Measurements from ENCODE around the gene LAMTOR5.
"Not testable (repeated sequence)": the region's sequence is repeated elsewhere in the genome, so short reads cannot be mapped to it uniquely, and the experiment has no call there.

Gene LAMTOR5

DNA sequence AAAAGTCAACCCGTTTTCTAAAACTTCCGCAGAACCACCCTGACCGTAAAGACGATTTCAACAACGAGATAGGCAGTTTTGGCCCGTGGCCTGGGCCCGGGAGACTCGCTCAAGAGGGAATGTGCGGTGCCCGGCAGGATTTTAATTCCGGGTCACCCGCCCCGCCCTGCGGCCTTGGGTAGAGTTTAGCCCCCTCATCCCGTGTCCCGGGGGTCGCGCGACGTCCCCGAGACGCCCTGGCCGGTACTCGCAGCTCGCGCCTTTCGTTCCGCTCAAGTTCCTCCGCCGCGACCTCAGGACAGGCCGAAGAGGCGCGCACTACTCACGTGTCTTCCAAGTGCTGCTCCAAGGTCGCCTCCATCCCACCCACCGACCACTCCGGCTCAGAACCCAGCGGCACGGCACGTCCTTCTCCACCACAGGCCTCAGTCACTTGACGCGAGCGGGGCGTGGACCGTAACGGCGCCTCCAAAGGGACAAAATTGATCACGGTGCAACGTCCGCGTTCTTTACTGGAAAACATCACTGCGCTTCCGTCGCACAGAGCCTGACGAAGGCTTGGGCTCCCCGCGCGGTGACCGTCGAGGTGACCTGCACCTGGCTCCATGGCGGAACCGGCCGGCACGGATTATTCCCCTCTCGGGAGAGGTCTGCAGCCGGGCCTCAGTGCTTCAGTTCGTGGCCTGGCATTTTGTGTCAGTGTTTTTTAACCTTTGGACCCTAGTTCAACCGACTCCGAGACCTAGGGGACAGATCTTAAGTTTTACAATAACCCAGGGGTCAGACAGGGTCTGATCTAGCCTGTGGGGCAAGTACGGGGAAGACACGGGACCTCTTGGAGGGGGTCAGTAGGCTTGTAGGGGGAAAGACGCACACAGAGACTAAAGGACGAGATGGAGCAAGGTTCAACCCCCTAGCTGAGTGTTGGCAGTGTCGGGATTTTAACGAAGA is at the start of gene LAMTOR5:
LAMTOR5 (minus strand) TSS at position 435 of the 951 bp plus-strand sequence; CDS start at position 361, 74 bp downstream.
- peak; percentile 78 for DNase-seq (ENCODE audit: low read depth, low spot score)

DNA sequence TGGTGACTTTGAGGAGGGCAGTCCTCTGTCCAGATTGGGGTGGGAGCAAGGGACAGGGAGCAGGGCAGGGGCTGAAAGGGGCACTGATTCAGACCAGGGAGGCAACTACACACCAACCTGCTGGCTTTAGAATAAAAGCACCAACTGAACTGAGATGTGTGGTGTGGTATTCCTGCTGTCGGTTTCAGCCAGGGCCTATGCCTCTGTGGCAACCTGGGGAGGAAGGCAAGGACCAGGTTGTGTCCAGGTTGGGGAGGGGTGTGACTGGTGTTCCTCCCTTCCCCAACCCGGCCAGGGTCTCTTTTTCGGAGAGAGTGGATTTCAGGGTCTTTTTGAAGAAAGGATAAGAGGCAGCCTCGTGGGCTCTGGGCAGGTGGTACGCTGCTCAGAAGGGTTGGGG is 49.7 kb upstream of the LAMTOR5 start:
- DNase-seq (ENCODE audit: low read depth, low spot score) = no peak

DNA sequence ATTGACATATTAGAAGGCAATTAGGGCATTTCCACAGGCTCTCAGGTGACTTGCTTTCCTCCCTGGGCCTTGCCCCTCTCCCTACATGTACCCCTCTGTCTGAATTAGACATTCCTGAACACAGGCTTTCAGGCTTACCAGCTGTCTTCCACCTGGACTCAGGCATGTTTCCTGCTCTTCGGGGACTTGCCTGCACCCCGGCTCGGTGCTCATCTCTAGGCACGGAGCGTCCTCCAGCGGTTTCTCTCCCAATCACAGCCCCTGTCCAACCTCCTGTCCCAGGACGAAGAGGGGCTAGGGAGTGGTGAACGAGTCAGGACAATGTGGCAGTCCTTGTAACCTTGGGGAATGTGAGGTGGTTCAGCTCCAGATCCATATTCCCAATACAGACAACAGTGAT is 47.7 kb upstream of the LAMTOR5 start:
- DNase-seq (ENCODE audit: low read depth, low spot score) = no peak

DNA sequence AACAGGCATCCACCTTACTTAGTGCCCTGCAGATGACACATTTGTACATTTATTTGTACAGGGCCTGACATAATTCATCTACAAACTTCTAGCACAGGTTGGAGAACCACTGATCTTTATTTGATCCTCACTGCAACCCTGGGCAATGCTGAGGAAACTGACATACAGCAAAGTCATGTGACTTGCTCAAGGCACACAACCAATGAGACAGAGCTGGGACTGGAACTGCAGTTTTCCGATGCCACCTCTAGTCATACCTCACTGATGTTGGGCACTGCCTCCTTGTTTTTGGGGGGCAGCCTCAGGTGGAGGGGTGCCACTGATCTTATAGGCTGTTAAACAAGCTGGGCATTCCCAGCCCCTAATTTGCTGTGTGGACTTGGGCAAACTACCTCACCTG is 46.8 kb upstream of the LAMTOR5 start:
- no peak for DNase-seq (ENCODE audit: low read depth, low spot score)

DNA sequence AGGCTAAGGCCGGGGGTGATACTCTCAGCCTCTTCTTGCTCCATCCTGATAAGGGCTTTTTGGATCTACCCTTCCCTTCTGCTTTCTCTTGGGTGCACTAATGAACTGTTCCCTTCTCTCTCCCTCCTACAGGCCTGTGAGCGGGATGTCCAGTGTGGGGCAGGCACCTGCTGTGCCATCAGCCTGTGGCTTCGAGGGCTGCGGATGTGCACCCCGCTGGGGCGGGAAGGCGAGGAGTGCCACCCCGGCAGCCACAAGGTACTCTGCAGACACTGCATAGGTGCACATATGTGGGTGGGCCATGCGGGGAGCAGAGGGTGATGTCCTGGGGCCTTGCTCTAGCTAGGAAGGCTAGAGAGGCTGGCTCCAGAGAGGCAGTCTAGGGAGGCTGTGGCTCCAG is 46.3 kb upstream of the LAMTOR5 start:
- no peak for DNase-seq (ENCODE audit: low read depth, low spot score)

DNA sequence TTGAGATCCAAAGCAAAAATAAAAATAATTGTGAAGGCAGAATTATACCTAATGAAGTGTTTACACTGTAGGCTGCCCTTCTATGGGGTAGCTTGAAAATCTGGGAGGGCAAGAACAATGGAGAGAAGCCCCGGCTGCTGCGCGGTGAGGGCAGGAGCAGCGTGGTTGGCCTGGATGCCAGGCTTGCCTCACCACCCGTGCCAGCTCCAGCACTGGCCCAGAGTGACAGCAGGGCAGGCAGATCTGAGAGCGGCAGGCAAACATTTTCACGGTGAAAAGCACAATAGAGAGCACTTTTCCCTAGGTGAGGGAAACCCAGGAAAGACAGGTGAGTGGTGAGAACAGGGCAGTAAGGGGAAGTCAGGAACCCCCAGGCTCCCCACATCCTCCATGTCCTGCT is 44.8 kb upstream of the LAMTOR5 start:
- DNase-seq (ENCODE audit: low read depth, low spot score) = no peak

DNA sequence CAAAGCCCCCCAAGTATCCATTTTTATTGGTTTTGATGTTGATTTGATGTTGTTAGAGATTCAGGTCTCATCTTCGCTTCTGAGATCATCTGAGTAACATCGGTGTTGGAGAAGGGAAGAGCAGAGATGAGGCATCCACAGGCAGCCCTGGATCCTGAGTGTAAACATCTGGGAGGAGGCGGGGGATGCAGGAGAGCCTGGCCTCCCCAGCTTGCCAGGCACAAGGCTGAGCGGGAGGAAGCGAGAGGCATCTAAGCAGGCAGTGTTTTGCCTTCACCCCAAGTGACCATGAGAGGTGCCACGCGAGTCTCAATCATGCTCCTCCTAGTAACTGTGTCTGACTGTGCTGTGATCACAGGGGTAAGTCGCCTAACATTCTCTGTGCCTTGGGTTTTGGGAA is 43.4 kb upstream of the LAMTOR5 start, which contains the start of gene PROK1:
PROK1 (plus strand) TSS at position 221 of the 400 bp plus-strand sequence; CDS start at position 289, 68 bp downstream.
- DNase-seq (ENCODE audit: low read depth, low spot score) = no peak

DNA sequence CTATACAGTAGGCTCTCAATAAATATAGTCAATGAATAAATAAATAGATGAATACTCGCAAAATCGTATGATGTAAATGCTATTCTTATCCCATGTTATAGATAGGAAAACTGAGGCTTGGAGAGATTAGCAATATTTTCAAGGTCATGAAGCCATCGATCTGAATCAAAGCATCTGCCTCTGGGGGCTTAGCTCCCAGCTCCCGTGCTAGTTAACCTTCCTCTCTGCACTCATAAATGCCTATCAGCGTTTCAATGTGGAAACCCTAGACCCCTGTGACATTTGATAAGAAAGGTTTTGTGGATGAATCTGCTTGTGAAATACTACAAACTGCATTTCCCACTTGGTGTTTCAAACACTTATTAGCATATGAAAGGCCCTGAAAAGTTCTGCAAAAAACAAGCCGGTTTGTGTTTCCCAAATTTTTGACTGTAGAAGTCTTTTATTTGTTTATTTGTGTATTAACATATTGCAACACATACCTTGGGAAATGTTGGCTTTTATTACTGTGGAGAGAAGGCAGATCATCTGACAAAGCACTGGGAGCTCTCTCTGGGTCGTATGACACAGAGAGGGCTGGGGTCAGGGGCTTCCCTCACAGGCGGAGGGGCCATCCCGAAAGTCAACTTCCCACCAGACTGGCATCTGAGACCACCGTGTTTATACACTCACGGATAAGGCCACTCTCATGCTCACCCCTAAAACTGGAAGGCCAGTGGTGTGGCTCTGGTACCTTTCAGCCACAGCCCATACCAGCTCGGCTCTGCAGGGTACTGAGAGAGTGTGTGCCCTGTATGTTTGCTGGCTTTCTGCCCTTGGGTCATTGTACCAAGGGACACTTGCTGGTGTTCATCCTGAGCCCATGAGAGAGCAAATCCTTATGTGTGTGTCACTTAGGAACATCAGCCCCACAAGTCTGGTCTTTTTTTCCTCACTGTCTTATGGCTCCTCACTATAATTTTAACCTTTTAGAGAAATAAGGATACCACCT is 42.5 kb upstream of the LAMTOR5 start:
- no peak for DNase-seq (ENCODE audit: low read depth, low spot score)

DNA sequence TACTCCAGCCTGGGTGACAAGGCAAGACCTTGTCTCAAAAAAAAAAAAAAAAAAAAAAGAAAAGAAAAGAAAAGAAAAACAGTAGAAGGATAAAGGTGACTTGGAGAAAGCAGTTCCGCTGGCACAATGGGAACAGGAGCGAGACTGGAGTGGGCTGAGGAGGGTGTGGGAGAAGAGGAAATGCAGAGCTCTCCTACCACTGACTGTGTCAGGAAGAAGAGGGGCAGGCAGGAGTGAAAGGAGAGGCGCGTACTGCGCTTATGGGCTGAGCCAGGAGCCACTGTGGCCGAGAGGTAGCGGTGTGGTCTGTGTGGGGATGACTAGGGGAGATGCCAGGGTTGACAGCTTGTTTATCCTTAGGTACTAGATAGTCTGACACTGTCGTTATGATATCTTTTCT is 37.1 kb upstream of the LAMTOR5 start:
- no peak for DNase-seq (ENCODE audit: low read depth, low spot score)

DNA sequence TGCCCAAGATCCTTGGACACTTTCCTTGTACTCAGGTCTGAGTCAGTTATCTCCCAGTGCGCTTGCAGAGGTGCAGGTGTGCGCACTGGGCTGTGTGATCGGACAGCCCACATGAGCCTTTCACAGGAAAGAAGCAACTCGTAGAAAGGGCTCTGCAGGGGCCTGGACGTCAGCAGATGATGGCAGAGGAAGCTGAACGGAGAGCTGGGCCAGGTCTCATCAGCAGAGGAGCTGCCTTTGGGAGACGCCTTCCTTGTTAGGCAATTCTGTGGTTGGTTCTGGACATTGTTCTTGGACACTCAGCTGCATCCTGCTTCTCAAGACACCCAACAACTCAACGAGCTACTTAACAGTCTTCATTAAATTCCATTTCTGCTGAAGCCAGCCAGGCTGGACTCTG is 36.0 kb upstream of the LAMTOR5 start:
- DNase-seq (ENCODE audit: low read depth, low spot score) = no peak

DNA sequence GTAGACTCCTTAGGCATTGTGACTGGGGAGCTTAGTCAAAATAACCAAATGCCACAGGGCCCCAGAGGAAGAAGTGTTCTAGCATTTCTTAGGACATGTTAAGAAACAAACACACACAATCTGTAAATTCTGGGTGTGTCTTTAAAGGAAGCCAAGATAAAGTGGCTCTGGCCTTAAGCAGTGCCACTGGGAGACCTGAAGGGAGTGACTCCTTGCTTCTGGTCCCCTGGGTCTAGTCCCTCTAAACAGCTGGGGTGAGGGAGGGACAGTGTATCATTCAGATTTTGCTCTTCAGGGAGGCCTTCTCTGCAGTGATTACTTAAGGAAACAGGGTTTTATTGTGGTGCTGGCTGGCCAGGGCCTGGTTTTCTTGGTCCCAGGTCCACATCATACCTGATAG is 34.4 kb upstream of the LAMTOR5 start:
- DNase-seq (ENCODE audit: low read depth, low spot score) = no peak

DNA sequence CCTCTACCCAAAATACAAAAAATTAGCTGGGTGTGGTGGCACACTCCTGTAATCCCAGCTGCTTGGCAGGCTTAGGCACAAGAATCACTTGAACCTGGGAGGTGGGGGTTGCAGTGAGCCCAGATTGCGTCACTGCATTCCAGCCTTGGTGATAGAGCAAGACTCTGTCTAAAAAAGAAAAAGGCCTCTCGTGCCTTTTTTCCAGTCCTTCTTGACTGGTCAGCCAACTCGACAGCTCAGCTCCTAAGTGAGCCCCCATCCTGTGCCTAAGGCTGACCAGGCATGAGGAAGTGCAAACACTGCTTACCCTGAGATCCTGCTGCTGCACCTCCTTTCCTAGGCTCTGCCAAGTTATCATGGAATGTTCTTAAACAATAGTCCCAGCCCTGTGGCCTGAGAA is 33.4 kb upstream of the LAMTOR5 start:
- DNase-seq (ENCODE audit: low read depth, low spot score) = no peak

DNA sequence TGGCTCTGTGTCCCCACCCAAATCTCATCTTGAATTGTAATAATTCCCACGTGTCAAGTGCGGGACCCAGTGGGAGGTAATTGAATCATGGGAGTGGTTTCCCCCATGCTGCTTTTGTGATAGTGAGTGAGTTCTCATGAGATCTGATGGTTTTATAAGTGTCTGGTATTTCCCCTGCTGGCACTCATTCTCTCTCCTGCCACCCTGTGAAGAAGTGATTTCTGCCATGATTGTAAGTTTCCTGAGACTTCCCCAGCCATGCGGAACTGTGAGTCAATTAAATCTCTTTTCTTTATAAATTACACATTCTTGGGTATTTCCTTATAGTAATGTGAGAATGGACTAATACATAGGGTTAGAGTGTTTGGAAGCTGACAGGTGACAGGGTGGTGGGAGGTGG is 32.4 kb upstream of the LAMTOR5 start:
- not testable (repeated sequence) for DNase-seq (ENCODE audit: low read depth, low spot score)

DNA sequence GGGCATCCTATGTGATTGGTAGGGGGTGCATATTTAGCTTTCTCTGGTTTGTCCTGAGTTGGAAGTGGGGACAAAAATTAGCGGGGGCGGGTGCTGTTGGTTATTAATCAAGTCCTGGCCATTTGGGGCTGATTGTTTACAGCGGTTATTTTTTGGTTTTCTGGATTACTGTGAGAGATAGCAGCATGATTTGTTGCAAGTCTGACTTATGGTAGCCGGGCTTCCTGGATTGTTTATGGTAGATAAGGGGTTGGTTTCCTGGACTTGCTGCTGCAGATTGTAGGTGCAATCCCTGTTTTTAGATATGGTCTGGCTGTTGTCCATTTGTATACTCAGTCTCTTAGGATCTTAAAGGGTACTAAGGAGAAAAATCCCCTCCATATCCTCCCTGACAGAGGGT is 31.4 kb upstream of the LAMTOR5 start:
- DNase-seq (ENCODE audit: low read depth, low spot score) = no peak

DNA sequence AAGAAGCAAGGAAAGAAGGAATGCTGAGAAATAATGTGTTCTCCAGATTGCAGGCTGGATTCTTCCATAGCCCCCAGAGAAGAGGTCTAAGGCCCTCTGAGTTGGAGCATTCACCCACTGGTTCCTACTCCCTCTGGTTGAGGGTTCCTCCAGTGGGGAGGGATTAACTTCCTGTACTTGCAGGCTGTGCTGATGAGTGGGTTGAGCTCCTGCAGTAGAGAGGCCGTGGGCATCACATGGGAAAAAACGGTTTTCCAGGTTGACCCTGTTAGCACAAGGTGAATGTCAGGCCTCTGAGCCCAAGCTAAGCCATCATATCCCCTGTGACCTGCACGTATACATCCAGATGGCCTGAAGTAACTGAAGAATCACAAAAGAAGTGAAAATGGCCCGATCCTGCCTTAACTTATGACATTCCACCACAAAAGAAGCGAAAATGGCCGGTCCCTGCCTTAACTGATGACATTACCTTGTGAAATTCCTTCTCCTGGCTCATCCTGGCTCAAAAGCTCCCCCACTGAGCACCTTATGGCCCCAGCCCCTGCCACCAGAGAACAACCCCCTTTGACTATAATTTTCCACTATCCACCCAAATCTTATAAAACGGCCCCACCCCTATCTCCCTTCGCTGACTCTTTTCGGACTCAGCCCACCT is 30.3 kb upstream of the LAMTOR5 start:
- DNase-seq (ENCODE audit: low read depth, low spot score) = not testable (repeated sequence)

DNA sequence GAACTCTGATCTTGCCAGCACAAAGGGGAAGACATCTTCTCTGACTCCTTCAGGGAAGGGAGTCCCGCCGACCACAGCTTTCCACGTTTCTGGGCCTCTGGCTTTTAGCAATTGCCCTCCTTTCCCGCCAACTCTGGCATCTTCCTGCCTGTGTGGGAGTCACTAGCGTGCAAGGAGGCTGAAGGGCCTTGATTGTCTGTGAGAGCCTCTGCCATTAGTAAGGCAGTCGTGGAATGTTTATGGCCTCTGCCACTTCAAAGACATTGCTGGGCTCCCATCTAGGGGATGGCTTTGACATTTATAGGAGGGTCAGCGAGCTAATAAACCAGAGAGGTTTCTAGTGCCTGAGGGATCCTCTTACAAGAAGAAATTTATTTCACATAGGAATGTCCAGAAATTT is 29.1 kb upstream of the LAMTOR5 start:
- no peak for DNase-seq (ENCODE audit: low read depth, low spot score)

DNA sequence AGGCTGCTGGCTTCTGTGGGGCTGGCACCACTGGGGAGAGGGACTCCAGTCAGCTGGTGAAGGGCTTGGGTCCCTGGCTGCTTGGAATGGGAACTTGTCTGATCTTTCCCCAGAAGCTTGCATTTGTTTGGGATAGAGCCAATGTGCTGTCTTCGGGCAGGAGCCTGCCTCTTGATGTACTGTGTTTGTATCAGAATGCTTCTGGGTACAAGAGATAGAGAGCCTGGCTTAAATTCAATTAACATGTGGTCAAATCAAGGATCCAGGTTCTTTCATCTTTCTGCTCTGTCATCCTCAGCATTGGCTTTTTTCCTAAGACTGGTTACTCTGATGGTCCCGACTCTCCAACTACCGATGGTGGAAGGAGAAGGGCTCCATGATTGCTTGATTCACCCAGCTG is 27.5 kb upstream of the LAMTOR5 start:
- no peak for DNase-seq (ENCODE audit: low read depth, low spot score)

DNA sequence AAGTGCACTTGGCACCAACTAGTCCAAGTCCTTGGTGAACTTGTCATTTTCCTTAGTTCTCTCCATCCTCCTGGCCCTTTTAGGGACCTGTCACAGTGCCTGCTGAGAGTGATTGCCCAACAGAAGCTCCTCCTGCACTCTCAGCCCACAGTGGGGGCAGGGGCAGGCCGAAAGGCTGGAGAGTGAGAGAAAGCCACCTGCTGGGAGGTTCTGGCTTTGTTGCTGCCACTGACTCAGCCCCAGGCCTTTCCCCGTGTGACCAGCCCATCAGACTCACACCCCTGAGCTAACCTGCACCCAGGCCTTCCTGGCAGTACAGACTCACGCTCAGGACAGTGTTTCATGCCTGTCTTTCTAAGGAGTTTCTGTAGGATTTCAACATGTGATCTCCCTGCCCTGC is 26.3 kb upstream of the LAMTOR5 start:
- no peak for DNase-seq (ENCODE audit: low read depth, low spot score)

DNA sequence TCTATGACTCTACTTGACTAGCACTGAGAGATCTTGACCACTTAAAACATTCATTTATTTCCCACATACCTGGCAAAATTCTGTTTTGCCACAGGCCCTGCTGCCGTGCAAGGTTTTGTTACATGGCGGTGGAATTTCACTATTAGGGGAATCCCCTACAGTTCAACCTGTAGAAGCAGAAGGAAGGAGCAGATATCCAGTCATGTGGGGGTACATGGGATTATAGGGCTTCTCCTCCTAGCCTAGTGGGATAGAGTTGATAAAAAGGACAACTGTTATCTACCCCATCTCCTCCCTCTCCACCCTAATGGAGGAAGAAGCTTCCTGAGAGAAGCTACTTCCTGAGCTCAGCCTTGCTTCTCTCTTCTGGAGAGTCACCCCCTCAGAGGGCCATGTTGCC is 25.7 kb upstream of the LAMTOR5 start:
- no peak for DNase-seq (ENCODE audit: low read depth, low spot score)

DNA sequence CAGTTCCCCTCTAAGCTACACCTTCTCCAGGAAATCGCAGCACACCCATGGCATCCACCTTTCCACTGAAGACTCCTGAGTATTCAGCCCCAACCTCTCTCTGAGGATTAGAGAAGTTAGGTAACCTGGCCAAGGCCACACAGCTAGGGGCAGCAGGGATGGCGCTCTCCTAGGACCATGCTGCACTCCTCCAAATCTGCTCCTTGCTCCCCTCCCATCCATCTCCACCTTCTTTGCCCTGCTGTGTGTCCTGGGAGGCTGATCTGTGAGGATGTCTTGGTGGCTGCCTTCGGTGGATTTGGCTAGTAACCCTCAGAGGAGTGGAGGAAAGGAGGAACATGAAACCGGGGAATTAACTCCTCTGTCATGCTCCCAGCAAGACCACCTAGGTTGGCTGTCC is 23.4 kb upstream of the LAMTOR5 start:
- DNase-seq (ENCODE audit: low read depth, low spot score) = no peak

DNA sequence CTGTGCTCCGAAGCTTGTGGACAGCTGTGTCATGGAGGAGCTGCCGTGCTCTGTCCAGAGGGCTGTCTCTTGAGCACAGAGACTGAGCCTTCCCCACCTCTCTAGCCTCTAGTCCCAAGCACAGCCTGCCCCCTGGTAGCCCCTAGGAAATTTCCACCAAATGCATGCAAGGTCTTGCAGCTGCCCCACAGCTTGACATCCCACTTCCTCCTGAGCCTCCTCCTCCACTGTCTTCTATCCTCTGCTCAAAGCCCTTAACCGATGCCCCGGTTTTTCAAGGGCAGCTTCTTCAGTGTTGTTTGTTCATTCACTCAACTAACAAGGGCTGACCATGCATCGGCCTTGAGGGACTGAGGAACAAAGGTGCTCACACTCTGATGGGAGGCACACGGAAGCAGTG is 22.9 kb upstream of the LAMTOR5 start:
- DNase-seq (ENCODE audit: low read depth, low spot score) = no peak

DNA sequence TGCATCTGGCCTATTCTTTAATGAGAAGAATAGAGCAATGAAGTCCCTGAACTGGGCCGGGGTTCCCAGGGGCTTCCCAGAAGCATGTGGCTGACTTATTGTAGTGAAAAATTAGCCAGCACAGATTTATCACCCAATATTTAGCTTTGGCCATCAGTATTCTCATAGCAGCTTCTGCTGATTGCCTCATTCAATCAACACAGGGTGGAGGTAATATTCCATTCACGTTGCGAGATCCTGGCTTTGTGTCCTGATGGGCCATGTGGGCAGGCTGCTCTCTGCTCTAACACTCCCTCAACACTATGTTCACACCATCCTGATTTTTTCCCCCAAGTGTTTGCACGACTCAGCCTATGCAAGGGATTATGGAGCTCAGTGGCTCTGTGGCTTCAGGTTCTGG is 21.5 kb upstream of the LAMTOR5 start:
- DNase-seq (ENCODE audit: low read depth, low spot score) = no peak

All from brain pericyte (primary cell).